Breast epithelium (tissue), 4 donors: ENCODE measurements around the gene KRTAP5-3. TPM values are rescaled to one million over a fixed set of nuclear protein-coding genes. Genes with fewer than 3 reads are reported as not detected.

Source experiments
- DNase-seq, 2 donors: peaks; one replicate each; pipeline ENCODE4 v3.0.0-alpha.2; 2019; ENCODE audit warnings: low spot score in 2 of 2
- H3K27ac ChIP-seq, 2 donors: fragments of 200-600 bp; sonication (generic) in 1 of 2; one replicate each; pipeline ENCODE4 v1.5.1; 2016 to 2019; ENCODE audit warnings: mild to moderate bottlenecking in 1 of 2
- H3K27me3 ChIP-seq, 2 donors: fragments of 200-600 bp; sonication (generic) in 1 of 2; one replicate each; pipeline versions ENCODE4 v1.5.1 to v1.6.0; 2017 to 2019; ENCODE audit warnings: control low read depth in 1 of 2, mild to moderate bottlenecking in 1 of 2
- H3K36me3 ChIP-seq: fragments of 200-600 bp; one replicate; pipeline ENCODE4 v1.5.1; 2019
- H3K4me1 ChIP-seq, 2 donors: fragments of 200-600 bp; sonication (generic); one replicate each; pipeline ENCODE4 v1.5.1; 2016 to 2019; ENCODE audit warnings: control low read depth in 1 of 2
- H3K4me3 ChIP-seq, 3 donors: fragments of 200-600 bp; sonication (generic); 1 replicate in 2 of 3; 2 replicates in 1 of 3; pipeline ENCODE4 v1.5.1; 2016 to 2019; ENCODE audit warnings: mild to moderate bottlenecking in 3 of 3, moderate library complexity in 2 of 3
- H3K9me3 ChIP-seq, 2 donors: fragments of 200-600 bp; sonication (generic) in 1 of 2; one replicate each; pipeline ENCODE4 v1.5.1; 2016 to 2019; ENCODE audit warnings: control low read depth in 1 of 2
- CTCF ChIP-seq, 3 donors: fragments of 450-650 bp; IDR thresholded peaks; one replicate each; pipeline ENCODE4 v1.5.1; 2016 to 2017; ENCODE audit warnings: antibody characterized with exemption in 3 of 3, mild to moderate bottlenecking in 3 of 3, moderate library complexity in 3 of 3
- POLR2A ChIP-seq: fragments of 450-650 bp; IDR thresholded peaks from one replicate; pipeline ENCODE4 v1.6.1; 2016; ENCODE audit warnings: antibody characterized with exemption, mild to moderate bottlenecking, moderate library complexity
- POLR2AphosphoS5 ChIP-seq, 3 donors: sonication (generic); formaldehyde crosslinking; IDR thresholded peaks; one replicate each; pipeline ENCODE4 v1.6.1; 2017; ENCODE audit warnings: antibody characterized with exemption in 3 of 3
- intact Hi-C: fragments of 100-400 bp; cut with DNase I; formaldehyde crosslinking; loops from one replicate; pipeline ENCODE4 v1.15.1; 2023; ENCODE audit warnings: low total_unique reads
- total RNA-seq, 3 donors: library from RNA; depleted of rRNA; stranded (reverse); fragments of >200 nt; gene quantifications; one replicate each; pipeline ENCODE4 v1.1.0, GENCODE V29; 2016

Gene KRTAP5-3
- total RNA-seq, 3 donors from 2014 or later = not detected

- intact Hi-C loops = loop anchor here (5.0 kb wide), 1 partner anchor 153 kb away; no protein-coding TSS in a partner anchor
- no peak overlapping the region for H3K27ac ChIP-seq
- no peak for DNase-seq
- peaks cover 0 to 26% of the 10 kb centered on the region in 2 donors for H3K27me3 ChIP-seq
- H3K4me3 ChIP-seq = no peak overlapping the region
- no peaks in the 10 kb centered on the region for H3K9me3 ChIP-seq
- TF ChIP-seq CTCF (IDR thresholded peaks at IDR 0.05) = no peak
- TF ChIP-seq POLR2A = no peak
- no peak for TF ChIP-seq POLR2AphosphoS5 (IDR thresholded peaks at IDR 0.05)
- H3K4me1 ChIP-seq = no peaks in the 10 kb centered on the region
- no peaks in the 10 kb centered on the region for H3K36me3 ChIP-seq
Measured at GRCh38 chr11:1639102-1639620, 30.9 kb upstream of the KRTAP5-3 start.

- H3K27me3 ChIP-seq = peaks cover 0 to 30% of the 10 kb centered on the region in 2 donors
- TF ChIP-seq CTCF (IDR thresholded peaks at IDR 0.05) (no peak), POLR2A (no peak), POLR2AphosphoS5 (IDR thresholded peaks at IDR 0.05) (no peak)
- no peak overlapping the region for H3K4me3 ChIP-seq
- H3K9me3 ChIP-seq = no peaks in the 10 kb centered on the region
- no peaks in the 10 kb centered on the region for H3K4me1 ChIP-seq
- no peak for DNase-seq
- no peak overlapping the region for H3K27ac ChIP-seq
- intact Hi-C loops = loop anchor here (5.0 kb wide), 1 partner anchor 154 kb away; no protein-coding TSS in a partner anchor
- H3K36me3 ChIP-seq = no peaks in the 10 kb centered on the region
Measured at GRCh38 chr11:1638344-1638743, 30.1 kb upstream of the KRTAP5-3 start.

GRCh38 chr11:1637628-1638027 lies 29.4 kb upstream of the KRTAP5-3 start:
- Histone ChIP-seq H3K27me3 (peaks cover 0 to 28% of the 10 kb centered on the region in 2 donors), H3K9me3 (no peaks in the 10 kb centered on the region), H3K27ac (no peak overlapping the region), H3K4me1 (no peaks in the 10 kb centered on the region), H3K36me3 (no peaks in the 10 kb centered on the region), H3K4me3 (no peak overlapping the region)
- TF ChIP-seq POLR2A = no peak
- no peak for TF ChIP-seq POLR2AphosphoS5 (IDR thresholded peaks at IDR 0.05)
- no peak for TF ChIP-seq CTCF (IDR thresholded peaks at IDR 0.05)
- intact Hi-C loops = loop anchor here (5.0 kb wide), 1 partner anchor 155 kb away; no protein-coding TSS in a partner anchor
- DNase-seq = no peak

- no peaks in the 10 kb centered on the region for H3K36me3 ChIP-seq
- no peaks in the 10 kb centered on the region for H3K9me3 ChIP-seq
- no peaks in the 10 kb centered on the region for H3K4me1 ChIP-seq
- H3K4me3 ChIP-seq = no peak overlapping the region
- DNase-seq = no peak
- no peak for TF ChIP-seq POLR2A
- no peak for TF ChIP-seq POLR2AphosphoS5 (IDR thresholded peaks at IDR 0.05)
- no peak for TF ChIP-seq CTCF (IDR thresholded peaks at IDR 0.05)
- no peak overlapping the region for H3K27ac ChIP-seq
- H3K27me3 ChIP-seq = peaks cover 0 to 36% of the 10 kb centered on the region in 2 donors
- intact Hi-C loops = loop anchor here (5.0 kb wide), 1 partner anchor 156 kb away; no protein-coding TSS in a partner anchor
Measured at GRCh38 chr11:1636291-1636950, 28.2 kb upstream of the KRTAP5-3 start.

GRCh38 chr11:1633864-1634263 lies 25.6 kb upstream of the KRTAP5-3 start:
- Histone ChIP-seq H3K4me1 (no peaks in the 10 kb centered on the region), H3K9me3 (no peaks in the 10 kb centered on the region), H3K27ac (no peak overlapping the region), H3K27me3 (peaks cover 0 to 35% of the 10 kb centered on the region in 2 donors), H3K4me3 (no peak overlapping the region), H3K36me3 (no peaks in the 10 kb centered on the region)
- intact Hi-C loops = no loop called here
- TF ChIP-seq POLR2AphosphoS5 (IDR thresholded peaks at IDR 0.05) = no peak
- TF ChIP-seq POLR2A = no peak
- TF ChIP-seq CTCF (IDR thresholded peaks at IDR 0.05) = no peak
- no peak for DNase-seq
